ENCODE data around the gene BTN1A1.
A peak's percentile ranks its signal among the peaks of the same experiment; 100 is the strongest.
"Not testable (repeated sequence)": the region's sequence is repeated elsewhere in the genome, so short reads cannot be mapped to it uniquely, and the experiment has no call there.

BTN1A1 gene

GRCh38 chr6:26516481-26517427 lies 16.7 kb downstream of the BTN1A1 start:
- no peak for DNase-seq

GRCh38 chr6:26519359-26519758 lies 19.3 kb downstream of the BTN1A1 start:
- DNase-seq, result no peak

- DNase-seq, result peak in 1 of 2 experiments; percentile 82
Observed at GRCh38 chr6:26520237-26520849, 20.2 kb downstream of the BTN1A1 start.

- DNase-seq, result peak; percentile 61 to 90
Observed at GRCh38 chr6:26520850-26521599, 20.9 kb downstream of the BTN1A1 start.

GRCh38 chr6:26521600-26522391 lies 21.7 kb downstream of the BTN1A1 start:
- DNase-seq, result peak; percentile 51 to 82

- DNase-seq, result peak in 1 of 2 experiments; percentile 45
Observed at GRCh38 chr6:26522486-26523228, 22.6 kb downstream of the BTN1A1 start.

GRCh38 chr6:26524314-26524713 lies 24.2 kb downstream of the BTN1A1 start:
- DNase-seq, result not testable (repeated sequence)

- DNase-seq, result no peak
Observed at GRCh38 chr6:26524722-26525370, 24.7 kb downstream of the BTN1A1 start.

- DNase-seq, result no peak
Observed at GRCh38 chr6:26525838-26526237, 25.7 kb downstream of the BTN1A1 start.

GRCh38 chr6:26526928-26527327 lies 26.8 kb downstream of the BTN1A1 start:
- no peak for DNase-seq

- no peak for DNase-seq
Observed at GRCh38 chr6:26530203-26530602, 30.1 kb downstream of the BTN1A1 start.

GRCh38 chr6:26531897-26532296 lies 31.8 kb downstream of the BTN1A1 start:
- DNase-seq, result no peak

GRCh38 chr6:26532699-26533531 lies 32.8 kb downstream of the BTN1A1 start:
- peak; percentile 78 to 91 for DNase-seq

- no peak for DNase-seq
Observed at GRCh38 chr6:26533532-26533931, 33.4 kb downstream of the BTN1A1 start.

GRCh38 chr6:26534681-26535465 lies 34.8 kb downstream of the BTN1A1 start:
- no peak for DNase-seq

- DNase-seq, result peak in 1 of 2 experiments; percentile 68
Observed at GRCh38 chr6:26536571-26537159, 36.6 kb downstream of the BTN1A1 start.

- DNase-seq, result peak; percentile 92 to 99
Observed at GRCh38 chr6:26537160-26537845, 37.2 kb downstream of the BTN1A1 start.

- DNase-seq, result peak; percentile 88 to 96
Observed at GRCh38 chr6:26537846-26538571, 37.9 kb downstream of the BTN1A1 start, which contains the start of gene HMGN4. TSS of gene HMGN4 (plus strand) at chr6:26538366. CDS start at chr6:26545207, 6,841 bp downstream.
